H1 (cell line): ENCODE results near the gene UTP3. TPM values are rescaled to one million over a fixed set of nuclear protein-coding genes. Genes with fewer than 3 reads are reported as not detected.

Source experiments
- CTCF ChIA-PET: fragments of 300-600 bp; sonication (Branson Sonifier 250); formaldehyde crosslinking; loops from one replicate; lab custom pipeline; 2021; ENCODE audit not compliant: partially characterized antibody; lab: Charles Lee
- POLR2A ChIA-PET: fragments of 300-600 bp; sonication (Branson Sonifier 250); formaldehyde crosslinking; loops from one replicate; lab custom pipeline; 2021; ENCODE audit warnings: inconsistent platforms; ENCODE audit not compliant: partially characterized antibody; lab: Charles Lee
- DNase-seq, 2 experiments: peaks; one replicate each; pipeline versions ENCODE4 v3.0.0 to v3.0.0-alpha.2; 2010 to 2022; ENCODE audit warnings: low spot score in 2 of 2, low read depth in 1 of 2, mixed read lengths in 1 of 2
- FAIRE-seq: peaks from 2 replicates; lab custom pipeline; 2011; peaks lifted over from hg19 to GRCh38; lab: Jason Lieb, UNC
- H2AFZ ChIP-seq: 2 replicates; pipeline ENCODE4 v1.8.1; 2012; ENCODE audit warnings: low read length, inconsistent platforms
- H2AK5ac ChIP-seq: 2 replicates; pipeline ENCODE4 v1.6.1; 2013; ENCODE audit warnings: low read depth, low read length
- H2BK120ac ChIP-seq: replicated peaks from 2 replicates; pipeline ENCODE3; 2013; ENCODE audit warnings: low read depth, low read length, inconsistent platforms
- H2BK12ac ChIP-seq: 2 replicates; pipeline ENCODE4 v1.6.1; 2013; ENCODE audit warnings: low read depth, low read length
- H2BK15ac ChIP-seq: 2 replicates; pipeline ENCODE4 v1.6.1; 2013; ENCODE audit warnings: low read length
- H2BK20ac ChIP-seq: 2 replicates; pipeline ENCODE4 v1.6.1; 2013; ENCODE audit warnings: low read length
- H2BK5ac ChIP-seq: 2 replicates; pipeline ENCODE4 v1.6.1; 2013; ENCODE audit warnings: low read depth, low read length
- H3K14ac ChIP-seq: 2 replicates; pipeline ENCODE4 v1.6.1; 2013; ENCODE audit warnings: inconsistent platforms; ENCODE audit not compliant: insufficient read length
- H3K18ac ChIP-seq: 2 replicates; pipeline ENCODE4 v1.6.1; 2013; ENCODE audit warnings: low read length; ENCODE audit errors: extremely low read depth
- H3K23ac ChIP-seq: 2 replicates; pipeline ENCODE4 v1.6.1; 2013; ENCODE audit warnings: inconsistent platforms; ENCODE audit not compliant: insufficient read length
- H3K23me2 ChIP-seq: 2 replicates; pipeline ENCODE4 v1.6.1; 2013; ENCODE audit warnings: low read depth, low read length
- H3K27ac ChIP-seq: 2 replicates; pipeline ENCODE4 v1.6.1; 2011; ENCODE audit warnings: low read depth, low read length, inconsistent platforms
- H3K27me3 ChIP-seq, 4 experiments: replicated peaks in 1 of 4; 1 replicate in 1 of 4; 2 replicates in 3 of 4; pipeline versions ENCODE4 v1.6.1 to v1.8.1; 2011 to 2013; ENCODE audit warnings: low read length in 3 of 4, mild to moderate bottlenecking in 3 of 4, inconsistent platforms in 2 of 4, mixed read lengths in 2 of 4, moderate library complexity in 1 of 4; ENCODE audit not compliant: control insufficient read depth in 3 of 4, insufficient read depth in 3 of 4; ENCODE audit errors: extremely low read depth in 1 of 4
- H3K36me3 ChIP-seq, 4 experiments: 2 replicates each; pipeline versions ENCODE4 v1.6.1 to v1.8.1; 2011 to 2013; ENCODE audit warnings: mild to moderate bottlenecking in 4 of 4, low read length in 3 of 4, moderate library complexity in 2 of 4, control low read depth in 1 of 4, inconsistent platforms in 1 of 4; ENCODE audit not compliant: insufficient read depth in 4 of 4, control insufficient read depth in 2 of 4
- H3K4ac ChIP-seq: replicated peaks from 2 replicates; pipeline ENCODE3; 2013; ENCODE audit warnings: low read length, low read depth, mixed read lengths, inconsistent platforms; ENCODE audit not compliant: insufficient read length
- H3K4me1 ChIP-seq, 4 experiments: replicated peaks in 1 of 4; 1 replicate in 1 of 4; 2 replicates in 3 of 4; pipeline versions ENCODE4 v1.6.1 to v1.8.1; 2011 to 2013; ENCODE audit warnings: low read length in 3 of 4, inconsistent platforms in 2 of 4, mixed read lengths in 1 of 4; ENCODE audit not compliant: insufficient read depth in 4 of 4, control insufficient read depth in 3 of 4
- H3K4me2 ChIP-seq, 2 experiments: 2 replicates each; pipeline versions ENCODE4 v1.6.1 to v1.8.1; 2011 to 2013; ENCODE audit warnings: low read depth in 2 of 2, low read length in 2 of 2, control low read depth in 1 of 2, inconsistent platforms in 1 of 2, mild to moderate bottlenecking in 1 of 2; ENCODE audit not compliant: insufficient read depth in 1 of 2
- H3K4me3 ChIP-seq, 4 experiments: fragments of 200-600, 300-600 bp in 1 of 4; sonication (generic), shearing (Covaris generic), sonication (Bioruptor Twin) in 1 of 4; 2 replicates each; pipeline versions ENCODE4 v1.5.1 to v1.8.1; 2011 to 2016; ENCODE audit warnings: low read length in 4 of 4, low read depth in 3 of 4, control low read depth in 2 of 4, inconsistent platforms in 2 of 4, mild to moderate bottlenecking in 2 of 4, mixed read lengths in 1 of 4, moderate library complexity in 1 of 4; ENCODE audit not compliant: insufficient read depth in 2 of 4; ENCODE audit errors: extremely low read depth in 1 of 4
- H3K56ac ChIP-seq: replicated peaks from 2 replicates; pipeline ENCODE3; 2013; ENCODE audit warnings: low read depth, mild to moderate bottlenecking, mixed read lengths, low read length, inconsistent platforms; ENCODE audit not compliant: insufficient read length
- H3K79me1 ChIP-seq: 2 replicates; pipeline ENCODE4 v1.6.1; 2013; ENCODE audit warnings: low read depth, low read length, control low read depth
- H3K79me2 ChIP-seq, 2 experiments: 2 replicates each; pipeline versions ENCODE4 v1.6.1 to v1.8.1; 2012 to 2013; ENCODE audit warnings: low read length in 2 of 2, mild to moderate bottlenecking in 2 of 2, inconsistent platforms in 1 of 2; ENCODE audit not compliant: insufficient read depth in 2 of 2, control insufficient read depth in 1 of 2
- H3K9ac ChIP-seq, 4 experiments: replicated peaks in 1 of 4; 1 replicate in 1 of 4; 2 replicates in 3 of 4; pipeline versions ENCODE4 v1.6.1 to v1.8.1; 2011 to 2013; ENCODE audit warnings: low read depth in 3 of 4, low read length in 3 of 4, control low read depth in 2 of 4, mild to moderate bottlenecking in 2 of 4, moderate library complexity in 2 of 4, inconsistent platforms in 1 of 4; ENCODE audit errors: extremely low read depth in 1 of 4
- H3K9me3 ChIP-seq, 2 experiments: 2 replicates each; pipeline versions ENCODE4 v1.6.1 to v1.8.1; 2012 to 2013; ENCODE audit warnings: mild to moderate bottlenecking in 2 of 2, moderate library complexity in 2 of 2, control low read depth in 1 of 2, inconsistent platforms in 1 of 2, low read depth in 1 of 2, low read length in 1 of 2, mixed read lengths in 1 of 2; ENCODE audit not compliant: insufficient read depth in 2 of 2
- H4K20me1 ChIP-seq, 2 experiments: replicated peaks in 1 of 2; 2 replicates each; pipeline versions ENCODE3 to v1.8.1; 2011 to 2013; ENCODE audit warnings: inconsistent platforms in 2 of 2, low read length in 2 of 2, mild to moderate bottlenecking in 1 of 2; ENCODE audit not compliant: insufficient read depth in 2 of 2, control insufficient read depth in 1 of 2
- H4K5ac ChIP-seq: 2 replicates; pipeline ENCODE4 v1.6.1; 2013; ENCODE audit warnings: low read length, low read depth, mixed read lengths, inconsistent platforms; ENCODE audit not compliant: insufficient read length
- H4K8ac ChIP-seq: 2 replicates; pipeline ENCODE4 v1.8.0; 2013; ENCODE audit warnings: mild to moderate bottlenecking, moderate library complexity, low read length, inconsistent platforms; ENCODE audit not compliant: insufficient read depth; ENCODE audit errors: extremely low read depth
- H4K91ac ChIP-seq: replicated peaks from 2 replicates; pipeline ENCODE3; 2013; ENCODE audit warnings: low read length, mixed read lengths, inconsistent platforms; ENCODE audit not compliant: insufficient read length
- CBX5 ChIP-seq: fragments of 300-800, 300-1000 bp; sonication (generic); IDR thresholded peaks from 2 replicates; pipeline ENCODE4 v1.7.1; 2016; ENCODE audit warnings: antibody characterized with exemption, low read length, low read depth
- GABPA ChIP-seq: IDR thresholded peaks from 2 replicates; pipeline ENCODE4 v1.6.1; 2011; ENCODE audit warnings: mild to moderate bottlenecking, low read length, moderate library complexity, borderline replicate concordance; ENCODE audit not compliant: insufficient read depth
- JUN ChIP-seq: IDR thresholded peaks from 2 replicates; pipeline ENCODE4 v1.6.1; 2011; ENCODE audit warnings: low read depth, mild to moderate bottlenecking, improper control_type of control experiment, low read length
- JUND ChIP-seq: IDR thresholded peaks from 2 replicates; pipeline ENCODE4 v1.6.1; 2011; ENCODE audit warnings: mild to moderate bottlenecking, improper control_type of control experiment, low read length
- PHF8 ChIP-seq: fragments of 200-600 bp; sonication (generic); conservative IDR thresholded peaks from 2 replicates; pipeline ENCODE4 v1.7.1; 2012; ENCODE audit warnings: low read depth, mild to moderate bottlenecking, inconsistent platforms, low read length, moderate library complexity
- POLR2A ChIP-seq, 2 experiments: IDR thresholded peaks; 1 replicate in 1 of 2; 2 replicates in 1 of 2; pipeline ENCODE4 v1.6.1; 2011; ENCODE audit warnings: low read depth in 2 of 2, low read length in 2 of 2, mild to moderate bottlenecking in 2 of 2; ENCODE audit errors: control extremely low read depth in 1 of 2
- RFX5 ChIP-seq: IDR thresholded peaks from 2 replicates; pipeline ENCODE4 v1.6.1; 2011; ENCODE audit warnings: low read depth, low read length, improper control_type of control experiment, borderline replicate concordance
- RNF2 ChIP-seq: fragments of 200-900, 300-1000 bp; sonication (generic); IDR thresholded peaks from 2 replicates; pipeline ENCODE4 v1.7.1; 2016; ENCODE audit warnings: borderline replicate concordance, low read depth, mild to moderate bottlenecking, antibody characterized with exemption, low read length; ENCODE audit not compliant: poor library complexity, severe bottlenecking; ENCODE audit errors: missing control alignments
- SP4 ChIP-seq: IDR thresholded peaks from 2 replicates; pipeline ENCODE4 v1.6.1; 2012; ENCODE audit warnings: low read length, inconsistent platforms
- TAF1 ChIP-seq: IDR thresholded peaks from 2 replicates; pipeline ENCODE4 v1.6.1; 2011; ENCODE audit warnings: mild to moderate bottlenecking, low read depth, low read length
- TCF12 ChIP-seq: IDR thresholded peaks from 2 replicates; pipeline ENCODE4 v1.6.1; 2011; ENCODE audit warnings: low read depth, mild to moderate bottlenecking, low read length
- WGBS, 2 experiments: shearing (Covaris generic) in 1 of 2; methylation state at CpG; one replicate each; pipeline versions ENCODE4 v1.1.6 to v1.1.7; 2013 to 2015; ENCODE audit warnings: low lambda C conversion rate in 2 of 2, mixed read lengths in 2 of 2, inconsistent platforms in 1 of 2, low coverage in 1 of 2, missing lambda C conversion rate in 1 of 2; ENCODE audit not compliant: insufficient replicate concordance in 2 of 2, insufficient coverage in 1 of 2, insufficient read length in 1 of 2; ENCODE audit errors: extremely low coverage in 1 of 2, missing lambda C conversion rate in 1 of 2; 5-methylcytosine and 5-hydroxymethylcytosine counted together
- polyA plus RNA-seq, 7 experiments: library from polyadenylated mRNA; depleted of rRNA in 3 of 7; stranded (reverse) in 5 of 7; unstranded in 2 of 7; fragments of >200 nt in 5 of 7; fragments of 200-250 nt in 2 of 7; gene quantifications; 1 replicate in 5 of 7; 2 replicates in 1 of 7; 4 replicates in 1 of 7; pipeline versions ENCODE4 v1.2.1 to v1.2.3, GENCODE V29; 2011 to 2013; ENCODE audit warnings: missing spikeins in 2 of 7, mixed read lengths in 2 of 7
- total RNA-seq: library from RNA; stranded (reverse); fragmentation: NEBNext Ultra II Directional; extraction: Animal tissue kit (Norgen Biotek cat#: 25700); gene quantifications from 2 replicates; pipeline ENCODE4 v1.2.1, GENCODE V29; 2021
- TF ChIP-seq, protein P1 (sequence below): IDR thresholded peaks from 2 replicates; pipeline ENCODE4 v1.6.1; 2012; ENCODE audit warnings: inconsistent platforms

The UTP3 gene
- total and polyA plus RNA-seq, 2 of the 8 experiments (the other 6 are each of a cell fraction or from before 2014, with no cell fraction given) = 11.2 to 51.3 TPM

DNA sequence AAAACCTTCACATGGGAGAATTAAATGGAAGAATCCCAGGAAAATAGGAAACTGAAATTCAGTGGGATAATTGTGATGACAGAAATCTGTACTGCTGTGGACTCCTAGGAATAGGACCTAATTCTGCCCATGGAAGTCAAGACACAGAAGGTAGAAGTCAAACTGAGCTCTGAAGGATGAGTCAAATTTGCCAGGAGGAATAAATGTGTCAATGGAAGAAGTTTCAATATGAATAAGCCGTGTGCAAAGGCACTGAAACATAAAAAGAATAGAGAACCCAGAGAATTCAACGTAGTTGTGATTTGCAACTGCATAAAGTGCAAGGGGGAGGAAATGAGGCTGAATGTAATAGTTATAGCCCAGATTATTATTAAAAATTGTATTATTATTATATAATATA is 48.1 kb upstream of the UTP3 start:
- no peak overlapping the region for H3K23ac ChIP-seq
- WGBS, 2 experiments = 79% methylated on average over 2 of the region's 2 CpGs; no CpG with 5 or more reads in 1 of the 2 experiments
- H3K27ac ChIP-seq = no peak overlapping the region
- no peak for TF ChIP-seq TCF12
- no peak for TF ChIP-seq RFX5
- no peak for TF ChIP-seq TAF1
- no peak for TF ChIP-seq SP4
- no peak for TF ChIP-seq CBX5
- no peak for TF ChIP-seq JUND
- TF ChIP-seq GABPA = no peak
- no peak for TF ChIP-seq JUN
- TF ChIP-seq POLR2A (IDR thresholded peaks at IDR 0.05; ENCODE audit: control extremely low read depth in 1 of 2, low read depth in 2 of 2, low read length in 2 of 2) = no peak
- TF ChIP-seq PHF8 = no peak
- TF ChIP-seq, protein P1, sequence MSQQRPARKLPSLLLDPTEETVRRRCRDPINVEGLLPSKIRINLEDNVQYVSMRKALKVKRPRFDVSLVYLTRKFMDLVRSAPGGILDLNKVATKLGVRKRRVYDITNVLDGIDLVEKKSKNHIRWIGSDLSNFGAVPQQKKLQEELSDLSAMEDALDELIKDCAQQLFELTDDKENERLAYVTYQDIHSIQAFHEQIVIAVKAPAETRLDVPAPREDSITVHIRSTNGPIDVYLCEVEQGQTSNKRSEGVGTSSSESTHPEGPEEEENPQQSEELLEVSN = no peak
- TF ChIP-seq RNF2 = no peak
- no peaks in the 10 kb centered on the region for H3K27me3 ChIP-seq
- H2BK5ac ChIP-seq = no peak overlapping the region
- H2BK120ac ChIP-seq = no peak overlapping the region
- H3K9me3 ChIP-seq = no peaks in the 10 kb centered on the region; a peak in 1 of 4 replicates
- H4K20me1 ChIP-seq = no peaks in the 10 kb centered on the region
- H3K14ac ChIP-seq = no peak overlapping the region
- no peak overlapping the region for H2BK12ac ChIP-seq
- CTCF ChIA-PET = no interaction called here
- no peak overlapping the region for H2BK15ac ChIP-seq
- H3K4me2 ChIP-seq = no peak overlapping the region
- H4K8ac ChIP-seq = no peak overlapping the region
- no peak overlapping the region for H3K9ac ChIP-seq
- no peak overlapping the region for H4K5ac ChIP-seq
- DNase-seq (no peak), FAIRE-seq (no peak)
- H4K91ac ChIP-seq = no peak overlapping the region
- no peak overlapping the region for H2AFZ ChIP-seq
- H3K4ac ChIP-seq = no peak overlapping the region
- no peaks in the 10 kb centered on the region for H3K23me2 ChIP-seq
- no peak overlapping the region for H3K18ac ChIP-seq
- H2AK5ac ChIP-seq = no peak overlapping the region
- H2BK20ac ChIP-seq = no peak overlapping the region
- no peaks in the 10 kb centered on the region for H3K79me1 ChIP-seq
- POLR2A ChIA-PET = no interaction called here
- no peak overlapping the region for H3K4me3 ChIP-seq
- no peak overlapping the region for H3K56ac ChIP-seq
- no peaks in the 10 kb centered on the region for H3K36me3 ChIP-seq
- H3K4me1 ChIP-seq = no peaks in the 10 kb centered on the region
- no peaks in the 10 kb centered on the region for H3K79me2 ChIP-seq
